IPS DF 6.9 (cell line): Measurements from ENCODE around the gene SPATA2.
A peak's percentile ranks its signal among the peaks of the same experiment; 100 is the strongest.

Experiments used
- DNase-seq: peaks from one replicate; pipeline ENCODE4 v3.0.0-alpha.2; 2013; ENCODE audit warnings: low read depth, low spot score
- H3K27ac ChIP-seq: one replicate; pipeline ENCODE4 v1.5.1; 2013; ENCODE audit warnings: low read length, control low read depth
- H3K27me3 ChIP-seq: 2 replicates; pipeline ENCODE4 v1.6.1; 2013; ENCODE audit warnings: mild to moderate bottlenecking, low read length; ENCODE audit not compliant: control insufficient read depth, insufficient read depth
- H3K36me3 ChIP-seq: 2 replicates; pipeline ENCODE4 v1.6.1; 2013; ENCODE audit warnings: low read length; ENCODE audit not compliant: control insufficient read depth, insufficient read depth
- H3K4me1 ChIP-seq: 2 replicates; pipeline ENCODE4 v1.6.1; 2013; ENCODE audit warnings: low read length; ENCODE audit not compliant: control insufficient read depth, insufficient read depth
- H3K4me3 ChIP-seq: 2 replicates; pipeline ENCODE4 v1.5.1; 2013; ENCODE audit warnings: mild to moderate bottlenecking, low read length
- H3K9me3 ChIP-seq: 2 replicates; pipeline ENCODE4 v1.6.1; 2013; ENCODE audit warnings: low read length, inconsistent platforms; ENCODE audit not compliant: control insufficient read depth, insufficient read depth
- WGBS: extraction: QIAGEN DNeasy Blood & Tissue Kit; methylation state at CpG from one replicate; pipeline ENCODE4 v1.1.7; 2013; ENCODE audit warnings: mixed read lengths, missing lambda C conversion rate; ENCODE audit not compliant: insufficient read length, insufficient coverage; 5-methylcytosine and 5-hydroxymethylcytosine counted together

The SPATA2 gene

GRCh38 chr20:49929142-49929494, 13.8 kb upstream of the SPATA2 start:
- Histone ChIP-seq H3K4me1 (no peaks in the 10 kb centered on the region), H3K36me3 (no peaks in the 10 kb centered on the region), H3K27me3 (no peaks in the 10 kb centered on the region), H3K4me3 (no peak overlapping the region), H3K9me3 (no peaks in the 10 kb centered on the region), H3K27ac (no peak overlapping the region)
- WGBS = no CpG with 5 or more reads among the region's 4 CpGs
- DNase-seq = no peak

- H3K27ac ChIP-seq = no peak overlapping the region
- no peak overlapping the region for H3K4me3 ChIP-seq
- WGBS = no CpG with 5 or more reads among the region's 15 CpGs
- peak; percentile 45 for DNase-seq
- H3K9me3 ChIP-seq = no peaks in the 10 kb centered on the region
- no peaks in the 10 kb centered on the region for H3K27me3 ChIP-seq
- no peaks in the 10 kb centered on the region for H3K4me1 ChIP-seq
- H3K36me3 ChIP-seq = no peaks in the 10 kb centered on the region
Measured at GRCh38 chr20:49928411-49929141, 13.2 kb upstream of the SPATA2 start.

GRCh38 chr20:49925901-49926454, 10.6 kb upstream of the SPATA2 start:
- DNase-seq = no peak
- no peaks in the 10 kb centered on the region for H3K4me1 ChIP-seq
- no peak overlapping the region for H3K27ac ChIP-seq
- no peak overlapping the region for H3K4me3 ChIP-seq
- no peaks in the 10 kb centered on the region for H3K9me3 ChIP-seq
- no CpG with 5 or more reads among the region's 2 CpGs for WGBS
- no peaks in the 10 kb centered on the region for H3K27me3 ChIP-seq
- H3K36me3 ChIP-seq = no peaks in the 10 kb centered on the region

- no CpG with 5 or more reads among the region's 4 CpGs for WGBS
Measured at GRCh38 chr20:49924247-49924646, 8.9 kb upstream of the SPATA2 start.

GRCh38 chr20:49919461-49919860, 4.1 kb upstream of the SPATA2 start:
- DNase-seq = no peak
- Histone ChIP-seq H3K27me3 (no peaks in the 10 kb centered on the region), H3K4me3 (no peak overlapping the region), H3K27ac (no peak overlapping the region), H3K4me1 (no peaks in the 10 kb centered on the region), H3K36me3 (no peaks in the 10 kb centered on the region), H3K9me3 (no peaks in the 10 kb centered on the region)
- WGBS = no CpG with 5 or more reads among the region's 2 CpGs

More at GRCh38 chr20:49924247-49924646, 8.9 kb upstream of the SPATA2 start:
- no peak for DNase-seq
- H3K36me3 ChIP-seq = no peaks in the 10 kb centered on the region
- no peaks in the 10 kb centered on the region for H3K27me3 ChIP-seq
- no peaks in the 10 kb centered on the region for H3K9me3 ChIP-seq
- H3K4me3 ChIP-seq = no peak overlapping the region
- H3K27ac ChIP-seq = no peak overlapping the region
- no peaks in the 10 kb centered on the region for H3K4me1 ChIP-seq

GRCh38 chr20:49919009-49919408, 3.7 kb upstream of the SPATA2 start:
- H3K4me3 ChIP-seq = no peak overlapping the region
- DNase-seq = no peak
- H3K36me3 ChIP-seq = no peaks in the 10 kb centered on the region
- WGBS = no CpG with 5 or more reads among the region's 7 CpGs
- H3K27ac ChIP-seq = no peak overlapping the region
- H3K27me3 ChIP-seq = no peaks in the 10 kb centered on the region
- no peaks in the 10 kb centered on the region for H3K9me3 ChIP-seq
- H3K4me1 ChIP-seq = no peaks in the 10 kb centered on the region

GRCh38 chr20:49918446-49918845, 3.1 kb upstream of the SPATA2 start:
- WGBS = no CpG with 5 or more reads among the region's 3 CpGs
- H3K27me3 ChIP-seq = no peaks in the 10 kb centered on the region
- no peaks in the 10 kb centered on the region for H3K36me3 ChIP-seq
- H3K27ac ChIP-seq = no peak overlapping the region
- H3K4me1 ChIP-seq = no peaks in the 10 kb centered on the region
- no peak for DNase-seq
- no peaks in the 10 kb centered on the region for H3K9me3 ChIP-seq
- H3K4me3 ChIP-seq = no peak overlapping the region

- no CpG with 5 or more reads among the region's 19 CpGs for WGBS
- Histone ChIP-seq H3K27ac (no peak overlapping the region), H3K4me1 (no peaks in the 10 kb centered on the region)
Measured at GRCh38 chr20:49916146-49917002, 1.0 kb upstream of the SPATA2 start.

GRCh38 chr20:49915118-49915379, 280 bp downstream of the SPATA2 start:
- Histone ChIP-seq H3K4me1 (no peaks in the 10 kb centered on the region), H3K27ac (no peak overlapping the region), H3K9me3 (no peaks in the 10 kb centered on the region), H3K27me3 (no peaks in the 10 kb centered on the region), H3K36me3 (no peaks in the 10 kb centered on the region), H3K4me3 (peak overlapping the region; percentile 61)
- no CpG with 5 or more reads among the region's 23 CpGs for WGBS
- no peak for DNase-seq

More at GRCh38 chr20:49916146-49917002, 1.0 kb upstream of the SPATA2 start:
- H3K4me3 ChIP-seq = peak overlapping the region; percentile 61; the same call in 1 of the 2 replicates
- no peaks in the 10 kb centered on the region for H3K36me3 ChIP-seq
- DNase-seq = no peak
- no peaks in the 10 kb centered on the region for H3K27me3 ChIP-seq
- H3K9me3 ChIP-seq = no peaks in the 10 kb centered on the region

- Histone ChIP-seq H3K9me3 (no peaks in the 10 kb centered on the region), H3K27me3 (no peaks in the 10 kb centered on the region), H3K27ac (no peak overlapping the region), H3K36me3 (no peaks in the 10 kb centered on the region), H3K4me1 (no peaks in the 10 kb centered on the region), H3K4me3 (peak overlapping the region; percentile 61)
- WGBS = no CpG with 5 or more reads among the region's 19 CpGs
- DNase-seq = no peak
Measured at GRCh38 chr20:49914310-49915117, 815 bp downstream of the SPATA2 start.
